HepG2 (cell line): ENCODE results near the gene FAM50A. TPM values are rescaled to one million over a fixed set of nuclear protein-coding genes. Genes with fewer than 3 reads are reported as not detected.

ENCODE experiments used
- ARID5B ChIP-seq: IDR thresholded peaks from 2 replicates; pipeline ENCODE4 v1.4.0; 2020; ENCODE audit warnings: mild to moderate bottlenecking, missing genetic modification reagents
- CREB3 ChIP-seq: sonication (generic); formaldehyde crosslinking; IDR thresholded peaks from 2 replicates; pipeline ENCODE4 v1.5.0; 2020; ENCODE audit warnings: missing genetic modification reagents
- DMTF1 ChIP-seq: sonication (generic); formaldehyde crosslinking; IDR thresholded peaks from 2 replicates; pipeline ENCODE4 v1.4.0; 2020; ENCODE audit warnings: mild to moderate bottlenecking, missing genetic modification reagents
- HDAC2 ChIP-seq: sonication (generic); formaldehyde crosslinking; IDR thresholded peaks from 2 replicates; pipeline ENCODE4 v1.4.0; 2020; ENCODE audit warnings: missing genetic modification reagents
- HOXA7 ChIP-seq: sonication (generic); formaldehyde crosslinking; IDR thresholded peaks from 2 replicates; pipeline ENCODE4 v1.8.1; 2022; ENCODE audit warnings: mild to moderate bottlenecking, missing genetic modification reagents, moderate library complexity
- MXD4 ChIP-seq: IDR thresholded peaks from 2 replicates; pipeline ENCODE4 v1.6.1; 2016; ENCODE audit warnings: mild to moderate bottlenecking, missing biosample characterization, missing genetic modification reagents
- NFIC ChIP-seq: IDR thresholded peaks from 2 replicates; pipeline ENCODE4 v1.6.1; 2012; ENCODE audit warnings: mild to moderate bottlenecking, low read length, inconsistent platforms
- SAP130 ChIP-seq: IDR thresholded peaks from 2 replicates; pipeline ENCODE4 v1.6.1; 2016; ENCODE audit warnings: low read depth
- SP4 ChIP-seq: sonication (generic); formaldehyde crosslinking; IDR thresholded peaks from 2 replicates; pipeline ENCODE4 v1.8.1; 2023; ENCODE audit warnings: mild to moderate bottlenecking, missing genetic modification reagents
- TRAFD1 ChIP-seq: sonication (generic); formaldehyde crosslinking; IDR thresholded peaks from 2 replicates; pipeline ENCODE4 v1.5.1; 2020; ENCODE audit warnings: missing genetic modification reagents, mild to moderate bottlenecking, borderline replicate concordance
- ZBTB14 ChIP-seq: sonication (generic); formaldehyde crosslinking; IDR thresholded peaks from 2 replicates; pipeline ENCODE4 v1.4.0; 2020; ENCODE audit warnings: missing genetic modification reagents
- ZFP91 ChIP-seq: sonication (generic); formaldehyde crosslinking; IDR thresholded peaks from 2 replicates; pipeline ENCODE4 v1.9.0; 2022; ENCODE audit warnings: missing genetic modification reagents, mild to moderate bottlenecking, borderline replicate concordance
- ZNF414 ChIP-seq: sonication (generic); formaldehyde crosslinking; IDR thresholded peaks from 2 replicates; pipeline ENCODE4 v1.5.0; 2020; ENCODE audit warnings: missing genetic modification reagents
- ZNF607 ChIP-seq: sonication (generic); formaldehyde crosslinking; IDR thresholded peaks from 2 replicates; pipeline ENCODE4 v1.5.1; 2020; ENCODE audit warnings: missing genetic modification reagents, mild to moderate bottlenecking, borderline replicate concordance
- ZNF782 ChIP-seq: sonication (generic); formaldehyde crosslinking; IDR thresholded peaks from 2 replicates; pipeline ENCODE4 v1.4.0; 2020; ENCODE audit warnings: missing genetic modification reagents, mild to moderate bottlenecking, borderline replicate concordance
- polyA plus RNA-seq, 8 experiments: library from polyadenylated mRNA; depleted of rRNA in 3 of 8; stranded (reverse) in 7 of 8; unstranded in 1 of 8; fragments of >200 nt; fragmentation: Illumina TruSeq in 4 of 8; extraction: Trizol in 4 of 8; gene quantifications; 2 replicates each; pipeline versions ENCODE4 v1.2.1 to v1.2.3, GENCODE V29; 2011 to 2016; ENCODE audit warnings: low read depth in 4 of 8, missing spikeins in 1 of 8, mixed read lengths in 1 of 8; ENCODE audit not compliant: insufficient read depth in 1 of 8
- total RNA-seq, 5 experiments: library from RNA; depleted of rRNA; stranded (reverse); fragments of >200 nt; fragmentation: Illumina TruSeq; extraction: Trizol; gene quantifications; 2 replicates each; pipeline ENCODE4 v1.2.3, GENCODE V29; 2016; ENCODE audit warnings: low read depth in 1 of 5

The FAM50A gene
- total and polyA plus RNA-seq, 2 of the 13 experiments (the other 11 are each of a cell fraction or from before 2014, with no cell fraction given) = 30.7 to 40.7 TPM

- TF ChIP-seq DMTF1 (CRISPR knock-in tag) = no peak
- no peak for TF ChIP-seq ZNF414 (CRISPR knock-in tag)
- TF ChIP-seq HOXA7 (CRISPR knock-in tag) = no peak
- no peak for TF ChIP-seq ZFP91
- no peak for TF ChIP-seq ZNF607
- peak; percentile 24; the same call in 1 of the 2 replicates for TF ChIP-seq SAP130 (CRISPR knock-in tag)
- TF ChIP-seq HDAC2 (CRISPR knock-in tag) = no peak
- TF ChIP-seq ZBTB14 = peak; percentile 38; the same call in 1 of the 2 replicates
- no peak for TF ChIP-seq TRAFD1
- no peak for TF ChIP-seq NFIC
- no peak for TF ChIP-seq ZNF782
- TF ChIP-seq MXD4 (CRISPR knock-in tag) = no peak
- no peak for TF ChIP-seq CREB3 (CRISPR knock-in tag)
- TF ChIP-seq SP4 = peak; percentile 63; the same call in 1 of the 2 replicates
- no peak for TF ChIP-seq ARID5B (CRISPR knock-in tag)
Measured at GRCh38 chrX:154436983-154437752, 6.8 kb upstream of the FAM50A start, which contains the start of gene GDI1 (continued).
